LHCN-M2 (cell line): Measurements from ENCODE around the gene FAM187B. TPM values are rescaled to one million over a fixed set of nuclear protein-coding genes. Genes with fewer than 3 reads are reported as not detected.

ENCODE experiments used
- DNase-seq: peaks from one replicate; pipeline ENCODE4 v3.0.0-alpha.2; 2012; ENCODE audit warnings: low read depth
- total RNA-seq: library from RNA; depleted of rRNA; stranded (reverse); fragments of >200 nt; gene quantifications from 2 replicates; pipeline ENCODE4 v1.2.3, GENCODE V29; 2014; rRNA removed

The FAM187B gene
- total RNA-seq, 1 experiment from 2014 or later = not detected

GRCh38 chr19:35178701-35179100, 49.8 kb downstream of the FAM187B start:
- no peak for DNase-seq

- no peak for DNase-seq
Measured at GRCh38 chr19:35177377-35178274, 50.9 kb downstream of the FAM187B start.

GRCh38 chr19:35176181-35176570, 52.4 kb downstream of the FAM187B start:
- no peak for DNase-seq

Other genes with a start within 250 kb of the FAM187B start
- gene GRAMD1A, start 228.4 kb downstream of the FAM187B start, total RNA-seq = 22.5 and 24.1 TPM in 2 replicates
- 1.4 and 2.3 TPM in 2 replicates for gene SCN1B, start 198.3 kb downstream of the FAM187B start, total RNA-seq
- 0.11 TPM in 1 of 2 replicates, not detected in the other for gene HPN, start 187.0 kb downstream of the FAM187B start, total RNA-seq
- gene FXYD3, start 112.9 kb downstream of the FAM187B start, total RNA-seq = not detected in 2 replicates
- not detected in 2 replicates for gene LGI4, start 93.7 kb downstream of the FAM187B start, total RNA-seq
- gene FXYD1, start 89.9 kb downstream of the FAM187B start, total RNA-seq = not detected in 2 replicates
- not detected in 2 replicates for gene FXYD7, start 85.5 kb downstream of the FAM187B start, total RNA-seq
- 82.0 and 89.8 TPM in 2 replicates for gene FXYD5, start 74.0 kb downstream of the FAM187B start, total RNA-seq
- gene LSR, start 20.3 kb upstream of the FAM187B start, total RNA-seq = 1.7 and 2.6 TPM in 2 replicates
- gene USF2, start 40.2 kb upstream of the FAM187B start, total RNA-seq = 82.3 and 86.1 TPM in 2 replicates
- gene HAMP, start 53.8 kb upstream of the FAM187B start, total RNA-seq = not detected in 2 replicates
- gene MAG, start 63.4 kb upstream of the FAM187B start, total RNA-seq = not detected in 2 replicates
- 1.0 and 2.2 TPM in 2 replicates for gene CD22, start 100.4 kb upstream of the FAM187B start, total RNA-seq
- not detected in 2 replicates for gene FFAR1, start 119.2 kb upstream of the FAM187B start, total RNA-seq
- not detected in 2 replicates for gene FFAR3, start 129.7 kb upstream of the FAM187B start, total RNA-seq
- not detected in 2 replicates for gene GPR42, start 142.3 kb upstream of the FAM187B start, total RNA-seq
- gene FFAR2, start 219.5 kb upstream of the FAM187B start, total RNA-seq = not detected in 2 replicates